ENCODE measurements around the gene GPC5.

GPC5 gene

DNA sequence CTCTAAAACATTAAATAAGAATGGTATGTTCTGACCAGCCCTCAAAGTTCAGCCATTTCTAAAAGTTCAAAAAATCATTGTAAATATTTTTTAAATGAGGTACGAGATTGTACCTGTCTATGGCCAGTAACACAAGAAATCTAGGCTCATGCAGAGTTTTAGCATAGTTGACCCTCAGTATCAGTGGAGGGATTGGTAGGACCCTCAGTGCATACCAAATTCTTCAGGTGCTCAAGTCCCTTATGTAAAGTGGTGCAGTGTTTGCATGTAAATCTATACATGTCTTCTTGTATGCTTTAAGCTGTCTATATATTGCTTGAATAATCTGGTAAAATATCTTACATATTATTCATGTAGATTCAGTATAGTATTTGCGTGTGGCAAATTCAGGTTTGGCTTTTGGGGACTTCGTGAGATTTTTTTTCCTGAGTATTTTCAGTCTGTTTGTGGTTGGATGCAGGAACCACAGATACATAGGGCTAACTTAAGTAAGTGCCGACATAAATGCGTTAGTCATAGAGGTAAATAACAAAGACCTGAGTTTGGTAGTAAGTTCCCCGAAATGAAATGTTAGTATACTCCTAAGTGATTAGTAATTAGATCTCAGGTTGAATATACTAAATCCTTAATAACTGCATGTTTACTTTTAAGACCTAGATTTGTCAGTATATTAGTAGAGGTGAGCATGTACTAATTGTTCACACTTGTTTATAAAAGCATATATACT is 43.2 kb upstream of the GPC5 start:
- TF ChIP-seq, protein P1, sequence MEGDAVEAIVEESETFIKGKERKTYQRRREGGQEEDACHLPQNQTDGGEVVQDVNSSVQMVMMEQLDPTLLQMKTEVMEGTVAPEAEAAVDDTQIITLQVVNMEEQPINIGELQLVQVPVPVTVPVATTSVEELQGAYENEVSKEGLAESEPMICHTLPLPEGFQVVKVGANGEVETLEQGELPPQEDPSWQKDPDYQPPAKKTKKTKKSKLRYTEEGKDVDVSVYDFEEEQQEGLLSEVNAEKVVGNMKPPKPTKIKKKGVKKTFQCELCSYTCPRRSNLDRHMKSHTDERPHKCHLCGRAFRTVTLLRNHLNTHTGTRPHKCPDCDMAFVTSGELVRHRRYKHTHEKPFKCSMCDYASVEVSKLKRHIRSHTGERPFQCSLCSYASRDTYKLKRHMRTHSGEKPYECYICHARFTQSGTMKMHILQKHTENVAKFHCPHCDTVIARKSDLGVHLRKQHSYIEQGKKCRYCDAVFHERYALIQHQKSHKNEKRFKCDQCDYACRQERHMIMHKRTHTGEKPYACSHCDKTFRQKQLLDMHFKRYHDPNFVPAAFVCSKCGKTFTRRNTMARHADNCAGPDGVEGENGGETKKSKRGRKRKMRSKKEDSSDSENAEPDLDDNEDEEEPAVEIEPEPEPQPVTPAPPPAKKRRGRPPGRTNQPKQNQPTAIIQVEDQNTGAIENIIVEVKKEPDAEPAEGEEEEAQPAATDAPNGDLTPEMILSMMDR (IDR thresholded peaks at IDR 0.05; ENCODE audit: low read depth, low read length), result no peak
- H3K4me3 ChIP-seq (replicated peaks in 1 of 2; ENCODE audit: low read depth in 2 of 2, low read length in 2 of 2), result no peak overlapping the region
- DNase-seq (ENCODE audit: low read depth in 2 of 2), result no peak

DNA sequence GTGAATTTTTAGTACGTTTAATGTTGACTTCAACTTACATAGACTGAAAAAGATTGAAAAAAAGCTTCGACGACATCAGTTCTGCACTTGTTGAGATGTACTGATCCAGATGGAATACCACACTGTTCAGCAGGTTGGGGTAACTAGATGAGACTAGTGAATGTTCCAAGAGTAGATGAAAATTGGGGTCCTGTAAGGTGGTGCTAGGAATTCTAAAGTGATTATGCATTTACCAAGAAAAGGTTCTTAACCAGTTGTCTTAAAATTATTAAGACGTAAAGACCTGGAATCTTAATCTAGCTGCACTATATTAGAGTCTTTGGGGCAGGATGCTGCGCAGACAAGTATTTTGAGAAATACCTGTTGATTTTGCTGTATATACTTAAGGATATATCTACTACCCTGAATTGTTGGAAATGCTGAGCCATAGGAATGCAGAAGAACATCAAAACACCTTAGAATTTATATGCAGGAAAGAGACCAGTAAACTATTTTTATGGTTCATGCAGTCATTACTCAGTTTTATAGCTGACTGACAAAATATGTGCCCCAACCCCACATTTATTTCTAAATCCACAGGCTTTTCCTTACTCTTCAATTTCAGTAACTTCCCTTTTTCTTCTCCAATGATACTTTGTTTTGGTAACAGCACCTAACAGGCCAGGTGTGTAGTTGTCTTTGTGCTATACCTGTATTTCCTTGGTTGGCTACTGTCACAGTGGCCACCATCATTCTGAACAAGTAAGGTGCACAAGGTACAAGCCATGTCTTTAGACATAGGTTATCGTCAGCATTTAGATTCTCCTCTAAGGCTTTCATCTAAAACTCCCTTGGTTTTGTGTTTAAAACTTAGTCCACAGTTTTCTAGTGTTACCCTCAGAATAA is 42.4 kb upstream of the GPC5 start:
- TF ChIP-seq, protein P1 (IDR thresholded peaks at IDR 0.05; ENCODE audit: low read depth, low read length), result no peak
- DNase-seq (ENCODE audit: low read depth in 2 of 2), result no peak
- H3K4me3 ChIP-seq (replicated peaks in 1 of 2; ENCODE audit: low read depth in 2 of 2, low read length in 2 of 2), result no peak overlapping the region

DNA sequence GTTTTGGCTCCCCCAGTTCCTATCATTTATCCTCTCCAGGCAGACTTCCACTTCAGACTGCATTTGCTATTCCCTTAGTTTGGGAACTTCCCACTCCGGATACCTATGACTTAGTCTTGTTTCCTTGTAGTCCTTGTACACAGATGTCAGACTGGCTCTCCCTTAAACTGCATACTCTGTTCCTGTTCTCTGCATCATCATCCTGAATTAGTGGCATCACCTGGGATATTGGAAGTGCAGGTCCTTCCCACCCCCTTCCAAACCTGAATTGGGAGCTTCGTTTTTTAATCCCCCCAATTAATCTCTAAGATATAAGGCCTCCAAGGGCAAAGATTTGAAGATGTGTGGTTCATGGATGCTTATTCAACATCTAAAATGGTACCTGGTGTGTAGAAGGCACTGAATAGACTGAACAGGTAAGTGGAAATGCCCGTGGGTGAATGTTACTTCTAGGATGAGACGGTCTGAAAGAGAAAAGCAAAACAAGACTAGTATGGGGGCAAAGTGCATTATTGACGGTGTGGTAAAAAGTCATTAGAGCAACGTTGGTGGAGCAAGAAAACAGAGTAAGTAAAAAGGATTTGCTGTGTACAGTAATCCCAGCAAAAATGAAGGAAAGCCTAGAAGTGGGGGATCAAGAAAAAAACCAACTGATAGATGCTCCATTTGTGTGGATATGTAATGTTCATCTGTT is 41.4 kb upstream of the GPC5 start:
- TF ChIP-seq, protein P1 (IDR thresholded peaks at IDR 0.05; ENCODE audit: low read depth, low read length), result no peak
- no peak overlapping the region for H3K4me3 ChIP-seq (replicated peaks in 1 of 2; ENCODE audit: low read depth in 2 of 2, low read length in 2 of 2)
- DNase-seq (ENCODE audit: low read depth in 2 of 2), result no peak

DNA sequence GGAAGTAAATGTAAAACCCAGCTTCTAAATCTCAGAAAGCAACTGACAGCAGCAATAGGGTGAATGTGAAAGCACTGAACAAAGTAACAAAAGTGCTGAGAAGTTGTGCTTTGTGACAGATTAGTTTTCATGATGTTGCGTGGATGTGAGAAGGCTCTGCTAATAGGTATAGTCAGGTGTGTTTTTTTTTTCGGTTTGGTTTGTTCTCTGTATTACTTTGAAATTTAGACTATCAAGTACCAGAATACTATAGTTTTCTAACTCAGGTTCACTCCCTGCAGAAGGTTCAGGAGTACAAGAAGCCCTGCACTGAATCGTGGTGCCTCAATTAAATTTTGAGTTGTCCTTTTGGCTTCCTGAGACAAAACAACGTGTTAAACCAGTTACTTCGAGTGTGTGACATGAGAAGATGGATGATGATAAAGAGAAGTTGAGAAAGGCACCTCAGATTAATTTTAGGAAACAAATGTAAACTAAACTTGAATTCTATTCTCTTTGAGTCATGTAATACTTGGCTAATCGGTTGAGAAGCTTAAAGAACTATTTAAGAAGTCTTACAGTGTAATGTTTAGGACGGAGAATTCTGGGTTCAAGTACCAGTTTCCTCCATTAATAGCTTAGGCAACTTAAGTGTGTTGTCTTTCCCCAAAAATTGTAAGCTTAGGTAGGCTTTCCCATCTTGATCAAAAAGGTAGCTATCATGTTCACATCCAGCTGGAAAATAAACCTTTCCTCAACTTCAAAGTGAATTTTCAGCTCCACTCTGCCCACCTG is 40.6 kb upstream of the GPC5 start:
- DNase-seq (ENCODE audit: low read depth in 2 of 2), result no peak
- no peak overlapping the region for H3K4me3 ChIP-seq (replicated peaks in 1 of 2; ENCODE audit: low read depth in 2 of 2, low read length in 2 of 2)
- TF ChIP-seq, protein P1 (IDR thresholded peaks at IDR 0.05; ENCODE audit: low read depth, low read length), result no peak

DNA sequence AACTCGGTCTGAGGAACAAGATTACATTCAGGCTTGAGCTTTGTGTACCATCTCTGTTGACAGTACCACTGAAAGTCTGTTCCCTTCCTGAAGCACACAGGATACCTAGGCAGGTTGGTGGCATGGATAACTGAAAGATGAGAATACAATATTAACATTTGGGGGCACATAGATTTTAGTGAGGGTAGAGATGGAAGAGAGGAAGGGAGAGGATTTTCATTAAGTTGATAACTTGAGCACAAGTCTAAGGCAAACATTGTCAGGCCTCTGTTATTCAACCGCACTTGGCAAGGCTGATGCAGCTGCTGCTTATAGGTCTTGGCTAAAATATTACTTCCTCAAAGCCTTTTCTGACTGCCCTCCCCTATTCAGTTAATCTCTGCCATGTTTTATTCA is 40.0 kb upstream of the GPC5 start:
- TF ChIP-seq, protein P1 (IDR thresholded peaks at IDR 0.05; ENCODE audit: low read depth, low read length), result no peak
- H3K4me3 ChIP-seq (replicated peaks in 1 of 2; ENCODE audit: low read depth in 2 of 2, low read length in 2 of 2), result no peak overlapping the region
- no peak for DNase-seq (ENCODE audit: low read depth in 2 of 2)

DNA sequence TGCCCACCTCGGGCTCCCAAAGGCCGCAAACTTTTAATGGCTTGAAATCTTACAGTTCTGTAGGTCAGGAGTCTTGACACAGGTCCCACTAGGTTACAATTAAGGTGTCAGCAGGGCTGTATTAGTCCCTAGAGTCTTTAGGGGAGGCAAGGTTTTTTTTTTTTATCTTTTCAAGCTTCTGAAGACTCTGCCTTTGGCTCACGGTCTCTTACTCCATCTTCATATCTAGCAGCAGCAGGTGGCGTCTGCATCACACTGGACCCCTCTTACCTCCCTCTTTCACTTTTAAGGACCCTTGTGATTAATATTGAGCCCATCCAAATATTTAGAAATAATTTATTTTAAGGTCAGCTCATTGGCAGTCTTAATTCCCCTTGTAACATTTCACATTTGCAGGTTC is 39.3 kb upstream of the GPC5 start:
- H3K4me3 ChIP-seq (replicated peaks in 1 of 2; ENCODE audit: low read depth in 2 of 2, low read length in 2 of 2), result no peak overlapping the region
- no peak for DNase-seq (ENCODE audit: low read depth in 2 of 2)
- TF ChIP-seq, protein P1 (IDR thresholded peaks at IDR 0.05; ENCODE audit: low read depth, low read length), result no peak

All from cardiac fibroblast (primary cell).